ENCODE data around the gene THBS2.
"Not testable (repeated sequence)": the region's sequence is repeated elsewhere in the genome, so short reads cannot be mapped to it uniquely, and the experiment has no call there.

The THBS2 gene

GRCh38 chr6:169274781-169275180 is 21.1 kb upstream of the THBS2 start:
- DNase-seq (ENCODE audit: low spot score): no peak
- TF ChIP-seq CTCF (IDR thresholded peaks at IDR 0.05; ENCODE audit: extremely low read depth, insufficient read depth, missing control alignments): no peak
- in situ Hi-C loops (cut with MboI; ENCODE audit: low pct_unique_long_range_greater_than_20kb, low sequenced_read_pairs, unreplicated experiment): no loop called here

GRCh38 chr6:169273511-169273910 is 19.9 kb upstream of the THBS2 start:
- no peak for TF ChIP-seq CTCF (IDR thresholded peaks at IDR 0.05; ENCODE audit: extremely low read depth, insufficient read depth, missing control alignments)
- in situ Hi-C loops (cut with MboI; ENCODE audit: low pct_unique_long_range_greater_than_20kb, low sequenced_read_pairs, unreplicated experiment): no loop called here
- no peak for DNase-seq (ENCODE audit: low spot score)

- no peak for TF ChIP-seq CTCF (IDR thresholded peaks at IDR 0.05; ENCODE audit: extremely low read depth, insufficient read depth, missing control alignments)
- DNase-seq (ENCODE audit: low spot score): no peak
- in situ Hi-C loops (cut with MboI; ENCODE audit: low pct_unique_long_range_greater_than_20kb, low sequenced_read_pairs, unreplicated experiment): no loop called here
Observed at GRCh38 chr6:169271877-169272216, 18.2 kb upstream of the THBS2 start.

- DNase-seq (ENCODE audit: low spot score): no peak
- in situ Hi-C loops (cut with MboI; ENCODE audit: low pct_unique_long_range_greater_than_20kb, low sequenced_read_pairs, unreplicated experiment): no loop called here
- TF ChIP-seq CTCF (IDR thresholded peaks at IDR 0.05; ENCODE audit: extremely low read depth, insufficient read depth, missing control alignments): no peak
Observed at GRCh38 chr6:169271158-169271876, 17.7 kb upstream of the THBS2 start.

- DNase-seq (ENCODE audit: low spot score); in situ Hi-C loops (cut with MboI; ENCODE audit: low pct_unique_long_range_greater_than_20kb, low sequenced_read_pairs, unreplicated experiment): not testable (repeated sequence)
Observed at GRCh38 chr6:169270077-169270380, 16.4 kb upstream of the THBS2 start.

GRCh38 chr6:169269180-169270076 is 15.8 kb upstream of the THBS2 start:
- DNase-seq (ENCODE audit: low spot score): no peak
- TF ChIP-seq CTCF (IDR thresholded peaks at IDR 0.05; ENCODE audit: extremely low read depth, insufficient read depth, missing control alignments): no peak
- in situ Hi-C loops (cut with MboI; ENCODE audit: low pct_unique_long_range_greater_than_20kb, low sequenced_read_pairs, unreplicated experiment): no loop called here

- in situ Hi-C loops (cut with MboI; ENCODE audit: low pct_unique_long_range_greater_than_20kb, low sequenced_read_pairs, unreplicated experiment): no loop called here
- no peak for TF ChIP-seq CTCF (IDR thresholded peaks at IDR 0.05; ENCODE audit: extremely low read depth, insufficient read depth, missing control alignments)
- no peak for DNase-seq (ENCODE audit: low spot score)
Observed at GRCh38 chr6:169268276-169268675, 14.6 kb upstream of the THBS2 start.
